ENCODE data around the gene DPP6. TPM values are rescaled to one million over a fixed set of nuclear protein-coding genes. Genes with fewer than 3 reads are reported as not detected.

Gene DPP6
- polyA plus RNA-seq, 1 donor (not counting 4 experiments of a cell fraction or from before 2014, with no cell fraction given) = not detected

GRCh38 chr7:154748089-154748786 is 696.0 kb downstream of the DPP6 start:
- no peak overlapping the region for H2AFZ ChIP-seq (ENCODE audit: control insufficient read depth, low read length)
- no peak for TF ChIP-seq CTCF (optimal IDR thresholded peaks at IDR 0.05 in 1 of 3, IDR thresholded peaks at IDR 0.05 in 1 of 3, conservative IDR thresholded peaks at IDR 0.05 in 1 of 3; ENCODE audit: extremely low read depth in 1 of 3, insufficient read depth in 2 of 3, low read length in 3 of 3)
- no peak for TF ChIP-seq EZH2 (IDR thresholded peaks at IDR 0.05; ENCODE audit: low read length)
- H3K79me2 ChIP-seq (ENCODE audit: control insufficient read depth, insufficient read depth, low read length) = no peaks in the 10 kb centered on the region
- no peaks in the 10 kb centered on the region for H3K9me1 ChIP-seq (ENCODE audit: control insufficient read depth, extremely low read depth, insufficient read depth, low read length)
- FAIRE-seq (no peak), DNase-seq (ENCODE audit: low read depth, low spot score) (no peak)
- H3K27me3 ChIP-seq (ENCODE audit: control insufficient read depth, extremely low read depth, insufficient read depth, low read length) = no peaks in the 10 kb centered on the region
- peaks cover 2% of the 10 kb centered on the region for H3K9me3 ChIP-seq (ENCODE audit: control insufficient read depth, low read depth, low read length)
- no peak overlapping the region for H3K4me2 ChIP-seq (ENCODE audit: control insufficient read depth, extremely low read depth, insufficient read depth, low read depth, low read length)
- dilution Hi-C loops (cut with MboI; ENCODE audit: extremely low pct_ligation_motif_present, low sequenced_read_pairs) = no loop called here
- H3K4me1 ChIP-seq (ENCODE audit: control insufficient read depth, extremely low read depth, insufficient read depth, low read length) = no peaks in the 10 kb centered on the region
- H4K20me1 ChIP-seq (ENCODE audit: control insufficient read depth, extremely low read depth, insufficient read depth, low read length) = no peaks in the 10 kb centered on the region
- no peaks in the 10 kb centered on the region for H3K36me3 ChIP-seq (ENCODE audit: control insufficient read depth in 2 of 2, extremely low read depth in 1 of 2, insufficient read depth in 2 of 2, low read length in 2 of 2)
- no peak overlapping the region for H3K9ac ChIP-seq (ENCODE audit: control insufficient read depth, extremely low read depth, insufficient read depth, low read length)
- no peak overlapping the region for H3K4me3 ChIP-seq (ENCODE audit: control insufficient read depth in 2 of 3, extremely low read depth in 1 of 3, insufficient read depth in 2 of 3, low read depth in 1 of 3, low read length in 3 of 3)
- H3K27ac ChIP-seq (ENCODE audit: control insufficient read depth, insufficient read depth, low read length) = no peak overlapping the region

- DNase-seq (ENCODE audit: low read depth, low spot score) (no peak), FAIRE-seq (no peak)
- Histone ChIP-seq H2AFZ (ENCODE audit: control insufficient read depth, low read length) (no peak overlapping the region), H3K9me3 (ENCODE audit: control insufficient read depth, low read depth, low read length) (no peaks in the 10 kb centered on the region), H3K4me3 (ENCODE audit: control insufficient read depth in 2 of 3, extremely low read depth in 1 of 3, insufficient read depth in 2 of 3, low read depth in 1 of 3, low read length in 3 of 3) (no peak overlapping the region), H3K9ac (ENCODE audit: control insufficient read depth, extremely low read depth, insufficient read depth, low read length) (no peak overlapping the region), H3K27me3 (ENCODE audit: control insufficient read depth, extremely low read depth, insufficient read depth, low read length) (no peaks in the 10 kb centered on the region), H3K27ac (ENCODE audit: control insufficient read depth, insufficient read depth, low read length) (no peak overlapping the region), H4K20me1 (ENCODE audit: control insufficient read depth, extremely low read depth, insufficient read depth, low read length) (no peaks in the 10 kb centered on the region), H3K9me1 (ENCODE audit: control insufficient read depth, extremely low read depth, insufficient read depth, low read length) (no peaks in the 10 kb centered on the region), H3K4me1 (ENCODE audit: control insufficient read depth, extremely low read depth, insufficient read depth, low read length) (no peaks in the 10 kb centered on the region), H3K4me2 (ENCODE audit: control insufficient read depth, extremely low read depth, insufficient read depth, low read depth, low read length) (no peak overlapping the region), H3K36me3 (ENCODE audit: control insufficient read depth in 2 of 2, extremely low read depth in 1 of 2, insufficient read depth in 2 of 2, low read length in 2 of 2) (no peaks in the 10 kb centered on the region), H3K79me2 (ENCODE audit: control insufficient read depth, insufficient read depth, low read length) (no peaks in the 10 kb centered on the region)
- dilution Hi-C loops (cut with MboI; ENCODE audit: extremely low pct_ligation_motif_present, low sequenced_read_pairs) = no loop called here
- TF ChIP-seq CTCF (optimal IDR thresholded peaks at IDR 0.05 in 1 of 3, IDR thresholded peaks at IDR 0.05 in 1 of 3, conservative IDR thresholded peaks at IDR 0.05 in 1 of 3; ENCODE audit: extremely low read depth in 1 of 3, insufficient read depth in 2 of 3, low read length in 3 of 3) (no peak), EZH2 (IDR thresholded peaks at IDR 0.05; ENCODE audit: low read length) (no peak)
Observed at GRCh38 chr7:154750353-154750801, 698.2 kb downstream of the DPP6 start.

All from keratinocyte (primary cell).